ENCODE data around the gene SNORC.

Gene SNORC

DNA sequence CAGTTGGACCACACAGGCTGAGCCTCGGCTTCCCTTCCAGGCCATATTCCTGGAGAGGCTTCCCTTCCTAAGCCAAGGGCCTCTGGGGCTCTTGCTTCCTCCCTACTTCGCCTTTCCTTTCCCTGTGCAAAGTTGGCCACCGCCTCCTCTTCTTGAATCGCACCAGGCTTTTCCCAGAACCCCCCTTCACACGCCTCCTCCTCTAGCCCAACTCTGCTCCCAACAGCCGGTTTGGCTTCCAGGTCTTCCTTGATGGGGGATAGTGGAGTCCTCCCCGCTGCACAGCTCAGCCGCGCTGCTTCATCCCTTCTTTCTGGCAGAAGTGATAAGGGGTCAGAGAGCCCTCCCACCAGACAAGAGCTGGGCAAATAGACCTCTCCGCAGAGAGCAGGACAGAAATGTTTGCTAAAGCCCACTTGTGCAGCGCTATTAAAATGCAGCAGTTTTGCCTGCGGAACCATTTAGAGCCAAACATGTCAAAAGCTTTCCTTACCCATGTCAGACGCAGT lies 56.4 kb downstream of the SNORC start:
- DNase-seq (ENCODE audit: low spot score), result no peak

DNA sequence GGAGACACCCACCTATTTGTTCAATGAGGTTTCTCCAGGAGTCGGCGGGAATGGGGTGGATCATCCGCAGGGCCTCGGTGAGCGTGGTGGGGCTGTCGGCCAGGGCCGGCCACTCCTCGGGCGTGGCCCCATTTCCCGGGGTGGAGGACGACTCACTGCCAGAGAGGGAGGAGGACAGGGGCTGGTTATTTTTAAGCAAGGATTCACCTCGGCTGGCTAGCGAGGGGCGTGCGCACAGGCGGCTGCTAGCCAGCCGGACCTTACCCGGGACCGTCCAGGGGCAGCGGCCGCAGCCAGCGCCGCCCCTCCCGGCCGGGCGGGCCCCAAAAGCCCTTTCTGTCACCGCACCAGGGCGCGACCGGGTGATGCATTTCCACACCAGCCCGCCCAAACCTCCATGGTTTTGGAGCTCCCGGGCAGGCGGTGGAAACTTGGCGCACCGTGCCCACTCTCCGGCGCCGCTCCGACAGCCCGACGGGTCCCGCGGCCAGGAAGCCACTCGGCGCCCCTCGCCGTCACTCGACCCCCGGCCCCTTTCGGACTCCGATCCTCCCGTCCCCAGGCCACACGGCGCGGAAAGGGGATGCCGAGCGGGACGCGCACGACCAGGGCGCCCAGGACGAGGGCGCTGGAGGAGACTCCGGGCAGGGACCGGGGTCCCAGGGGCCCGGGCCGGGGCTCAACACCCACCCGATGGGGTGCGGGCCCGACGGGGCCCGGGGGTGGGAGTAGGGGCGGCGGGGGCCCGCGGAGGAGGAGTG lies 57.1 kb downstream of the SNORC start:
- peak; percentile 32 for DNase-seq (ENCODE audit: low spot score)

DNA sequence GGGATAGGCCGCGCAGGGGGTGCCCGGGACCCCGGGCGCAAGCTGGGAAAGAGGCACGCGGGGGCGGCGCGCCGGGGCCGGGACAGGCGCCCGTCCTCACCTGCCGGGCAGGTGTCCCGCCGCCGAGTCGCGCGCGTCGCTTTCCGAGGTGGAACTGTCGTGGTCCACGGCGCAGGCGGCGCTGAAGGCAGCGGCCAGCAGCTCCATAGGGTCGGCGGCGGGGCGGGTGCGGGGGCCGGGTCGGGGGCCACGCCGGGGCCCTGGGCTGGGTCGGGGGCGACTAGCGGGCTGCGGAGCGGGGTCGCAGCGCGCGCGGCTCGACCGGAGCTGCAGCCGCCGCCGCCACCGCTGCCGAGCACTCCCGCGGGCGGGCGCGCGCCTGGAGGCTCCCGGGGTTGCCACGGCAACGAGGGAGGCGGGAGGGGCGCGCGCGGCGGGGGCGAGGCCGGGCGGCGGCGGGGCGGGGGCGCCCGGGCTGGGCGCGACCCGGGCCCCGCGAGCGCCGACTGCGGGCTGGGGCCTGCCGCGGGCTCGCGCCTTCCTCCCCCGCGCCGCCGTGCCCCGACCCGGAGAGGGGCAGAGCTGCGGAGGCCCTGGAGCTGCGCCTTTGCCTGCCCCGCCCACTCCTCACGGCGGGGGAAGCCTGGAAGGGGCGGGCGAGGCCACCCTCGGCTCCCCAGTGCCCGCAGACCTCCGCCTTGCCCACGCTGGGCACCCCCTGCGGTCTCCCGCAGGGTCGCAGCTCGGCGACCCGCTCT lies 57.9 kb downstream of the SNORC start:
- DNase-seq (ENCODE audit: low spot score), result no peak

Data from hepatic stellate cell (primary cell).